CD4-positive, alpha-beta memory T cell (primary cell): ENCODE data around the gene MEIS2. TPM values are rescaled to one million over a fixed set of nuclear protein-coding genes. Genes with fewer than 3 reads are reported as not detected.

Source experiments
- CTCF ChIA-PET: fragments of 350-600 bp; sonication (Branson Sonifier 250); formaldehyde crosslinking; loops from one replicate; lab custom pipeline; 2021; ENCODE audit warnings: inconsistent platforms; ENCODE audit not compliant: partially characterized antibody; lab: Charles Lee
- POLR2A ChIA-PET: fragments of 350-600 bp; sonication (Branson Sonifier 250); formaldehyde crosslinking; loops from one replicate; lab custom pipeline; 2021; ENCODE audit not compliant: partially characterized antibody; lab: Charles Lee
- DNase-seq, 5 donors: peaks; one replicate each; pipeline versions ENCODE4 v3.0.0 to v3.0.0-alpha.2; 2020 to 2022; ENCODE audit warnings: mixed read lengths in 1 of 5
- H3K27ac ChIP-seq: one replicate; pipeline ENCODE4 v1.7.0; 2013; ENCODE audit warnings: low read depth, low read length
- H3K27me3 ChIP-seq: 2 replicates; pipeline ENCODE4 v1.7.0; 2013; ENCODE audit warnings: mild to moderate bottlenecking, low read length, moderate library complexity; ENCODE audit not compliant: insufficient read depth
- H3K36me3 ChIP-seq: 2 replicates; pipeline ENCODE4 v1.7.0; 2013; ENCODE audit warnings: mild to moderate bottlenecking, low read length, moderate library complexity; ENCODE audit not compliant: insufficient read depth
- H3K4me1 ChIP-seq: 2 replicates; pipeline ENCODE4 v1.7.0; 2013; ENCODE audit warnings: mild to moderate bottlenecking, low read length, moderate library complexity; ENCODE audit not compliant: insufficient read depth
- H3K4me3 ChIP-seq, 2 donors: one replicate each; pipeline ENCODE4 v1.7.0; 2013; ENCODE audit warnings: low read length in 2 of 2, mild to moderate bottlenecking in 1 of 2
- H3K9me3 ChIP-seq, 2 donors: one replicate each; pipeline ENCODE4 v1.7.0; 2013; ENCODE audit warnings: low read length in 2 of 2, control low read depth in 1 of 2; ENCODE audit not compliant: control insufficient read depth in 1 of 2
- H3K27ac Mint-ChIP-seq, 7 donors: one replicate each; pipeline ENCODE4 v1.8.0; 2020 to 2021; ENCODE audit warnings: mixed read lengths in 7 of 7, mild to moderate bottlenecking in 6 of 7, inconsistent platforms in 3 of 7, moderate library complexity in 3 of 7
- H3K27me3 Mint-ChIP-seq, 2 donors: one replicate each; pipeline ENCODE4 v1.8.0; 2020 to 2021; ENCODE audit warnings: mixed read lengths in 2 of 2
- H3K36me3 Mint-ChIP-seq, 2 donors: one replicate each; pipeline ENCODE4 v1.8.0; 2020 to 2021; ENCODE audit warnings: mixed read lengths in 2 of 2, inconsistent platforms in 1 of 2, mild to moderate bottlenecking in 1 of 2
- H3K4me1 Mint-ChIP-seq, 4 donors: one replicate each; pipeline ENCODE4 v1.8.0; 2020 to 2021; ENCODE audit warnings: mixed read lengths in 4 of 4, mild to moderate bottlenecking in 1 of 4
- H3K4me3 Mint-ChIP-seq, 8 donors: one replicate each; pipeline ENCODE4 v1.8.0; 2020 to 2021; ENCODE audit warnings: mixed read lengths in 8 of 8, mild to moderate bottlenecking in 7 of 8, moderate library complexity in 6 of 8, inconsistent platforms in 3 of 8
- H3K9me3 Mint-ChIP-seq, 8 donors: one replicate each; pipeline ENCODE4 v1.8.0; 2020 to 2021; ENCODE audit warnings: mixed read lengths in 8 of 8, mild to moderate bottlenecking in 5 of 8, inconsistent platforms in 3 of 8, moderate library complexity in 1 of 8
- intact Hi-C: fragments of 100-400 bp; cut with micrococcal nuclease; formaldehyde crosslinking; loops from one replicate; pipeline ENCODE4 v1.15.1; 2023
- polyA plus RNA-seq, 2 donors: library from polyadenylated mRNA; unstranded; fragments of 300-500 nt; fragmentation: Illumina TruSeq; gene quantifications; one replicate each; pipeline ENCODE4 v1.2.3, GENCODE V29; 2021
- total RNA-seq, 2 experiments: library from RNA; stranded (reverse); gene quantifications; one replicate each; pipeline ENCODE4 v1.2.3, GENCODE V29; 2021

The MEIS2 gene
- total and polyA plus RNA-seq, 4 experiments from 2014 or later = not detected

GRCh38 chr15:36914960-36915808, 185.2 kb downstream of the MEIS2 start:
- CTCF ChIA-PET = interaction anchor here (0.7 kb wide), 1 partner anchor 1177 kb away, joined by 3 read pairs; no protein-coding TSS in a partner anchor
- no peaks in the 10 kb centered on the region for H3K27me3 ChIP-seq

GRCh38 chr15:36914466-36914865, 185.9 kb downstream of the MEIS2 start:
- H3K27ac ChIP-seq = no peak overlapping the region
- H3K27me3 Mint-ChIP-seq = peaks cover 0 to 2% of the 10 kb centered on the region in 2 donors
- no peaks in the 10 kb centered on the region for H3K4me1 ChIP-seq
- no peak overlapping the region for H3K27ac Mint-ChIP-seq
- no peak overlapping the region for H3K4me3 Mint-ChIP-seq
- H3K36me3 Mint-ChIP-seq = no peaks in the 10 kb centered on the region
- H3K4me1 Mint-ChIP-seq = no peaks in the 10 kb centered on the region
- H3K4me3 ChIP-seq = no peak overlapping the region
- no peaks in the 10 kb centered on the region for H3K27me3 ChIP-seq
- H3K9me3 ChIP-seq = no peaks in the 10 kb centered on the region
- no peaks in the 10 kb centered on the region for H3K36me3 ChIP-seq
- CTCF ChIA-PET = no interaction called here
- POLR2A ChIA-PET = no interaction called here
- no peaks in the 10 kb centered on the region for H3K9me3 Mint-ChIP-seq
- no peak for DNase-seq
- intact Hi-C loops = no loop called here

More at GRCh38 chr15:36914960-36915808, 185.2 kb downstream of the MEIS2 start:
- Histone ChIP-seq H3K9me3 (no peaks in the 10 kb centered on the region), H3K27ac (no peak overlapping the region), H3K4me3 (no peak overlapping the region), H3K4me1 (no peaks in the 10 kb centered on the region), H3K36me3 (no peaks in the 10 kb centered on the region)
- Mint-ChIP-seq H3K27me3 (peaks cover 0 to 2% of the 10 kb centered on the region in 2 donors), H3K27ac (no peak overlapping the region), H3K9me3 (no peaks in the 10 kb centered on the region), H3K4me3 (no peak overlapping the region), H3K36me3 (no peaks in the 10 kb centered on the region), H3K4me1 (no peaks in the 10 kb centered on the region)
- DNase-seq = no peak
- POLR2A ChIA-PET = no interaction called here
- intact Hi-C loops = no loop called here

GRCh38 chr15:36912311-36912712, 188.0 kb downstream of the MEIS2 start:
- no peaks in the 10 kb centered on the region for H3K36me3 ChIP-seq
- H3K27me3 Mint-ChIP-seq = peaks cover 0 to 2% of the 10 kb centered on the region in 2 donors
- H3K4me1 ChIP-seq = no peaks in the 10 kb centered on the region
- no peak for DNase-seq
- no peaks in the 10 kb centered on the region for H3K36me3 Mint-ChIP-seq
- H3K9me3 ChIP-seq = no peaks in the 10 kb centered on the region
- H3K27ac ChIP-seq = no peak overlapping the region
- no peaks in the 10 kb centered on the region for H3K27me3 ChIP-seq
- ChIA-PET CTCF (no interaction called here), POLR2A (no interaction called here)
- intact Hi-C loops = no loop called here
- H3K9me3 Mint-ChIP-seq = no peaks in the 10 kb centered on the region
- no peaks in the 10 kb centered on the region for H3K4me1 Mint-ChIP-seq
- H3K4me3 Mint-ChIP-seq = no peak overlapping the region
- H3K27ac Mint-ChIP-seq = no peak overlapping the region
- no peak overlapping the region for H3K4me3 ChIP-seq

- intact Hi-C loops = no loop called here
- H3K36me3 ChIP-seq = no peaks in the 10 kb centered on the region
- no peaks in the 10 kb centered on the region for H3K27me3 ChIP-seq
- no peak overlapping the region for H3K27ac ChIP-seq
- DNase-seq = no peak
- H3K4me3 Mint-ChIP-seq = no peak overlapping the region
- no peaks in the 10 kb centered on the region for H3K4me1 ChIP-seq
- no peaks in the 10 kb centered on the region for H3K9me3 ChIP-seq
- H3K27me3 Mint-ChIP-seq = peaks cover 0 to 2% of the 10 kb centered on the region in 2 donors
- no peak overlapping the region for H3K27ac Mint-ChIP-seq
- no peaks in the 10 kb centered on the region for H3K36me3 Mint-ChIP-seq
- H3K9me3 Mint-ChIP-seq = no peaks in the 10 kb centered on the region
- H3K4me3 ChIP-seq = no peak overlapping the region
- ChIA-PET POLR2A (no interaction called here), CTCF (no interaction called here)
- no peaks in the 10 kb centered on the region for H3K4me1 Mint-ChIP-seq
These were observed 188.9 kb downstream of the MEIS2 start for GRCh38 chr15:36911322-36911944.

- Mint-ChIP-seq H3K27me3 (peaks cover 0 to 2% of the 10 kb centered on the region in 2 donors), H3K4me1 (no peaks in the 10 kb centered on the region), H3K27ac (no peak overlapping the region), H3K9me3 (no peaks in the 10 kb centered on the region), H3K36me3 (no peaks in the 10 kb centered on the region), H3K4me3 (no peak overlapping the region)
- DNase-seq = no peak
- H3K27me3 ChIP-seq = no peaks in the 10 kb centered on the region
- H3K27ac ChIP-seq = no peak overlapping the region
- H3K9me3 ChIP-seq = no peaks in the 10 kb centered on the region
- ChIA-PET CTCF (no interaction called here), POLR2A (no interaction called here)
- no peaks in the 10 kb centered on the region for H3K4me1 ChIP-seq
- no peaks in the 10 kb centered on the region for H3K36me3 ChIP-seq
- H3K4me3 ChIP-seq = no peak overlapping the region
- intact Hi-C loops = loop anchor here (10.0 kb wide), 1 partner anchor 74 kb away; no protein-coding TSS in a partner anchor
These were observed 191.4 kb downstream of the MEIS2 start for GRCh38 chr15:36908991-36909390.

DNA sequence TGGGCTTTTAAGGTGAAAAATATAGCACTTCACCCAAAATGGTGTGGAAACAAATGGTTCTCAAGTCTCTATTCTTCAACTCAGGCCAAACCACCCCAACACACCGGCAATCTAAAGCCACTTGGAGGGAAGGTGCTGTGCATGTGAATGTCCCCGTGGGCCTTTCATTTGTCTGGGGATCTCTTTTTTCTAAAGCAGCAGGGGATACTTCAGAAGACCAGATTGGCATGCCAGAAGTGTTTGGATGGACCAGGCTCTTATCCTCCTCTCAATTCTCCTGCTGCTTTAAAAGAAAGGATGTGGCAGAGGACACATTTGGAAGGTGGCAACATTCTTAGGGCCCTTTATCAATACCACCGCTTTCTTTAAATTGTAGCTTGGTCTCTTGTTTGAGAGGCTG, 193.1 kb downstream of the MEIS2 start:
- intact Hi-C loops = loop anchor here (10.0 kb wide), 1 partner anchor 72 kb away; no protein-coding TSS in a partner anchor
- CTCF ChIA-PET = no interaction called here
- Mint-ChIP-seq H3K4me1 (no peaks in the 10 kb centered on the region), H3K27me3 (peaks cover 2% of the 10 kb centered on the region in 2 donors), H3K9me3 (no peaks in the 10 kb centered on the region), H3K27ac (no peak overlapping the region), H3K36me3 (no peaks in the 10 kb centered on the region), H3K4me3 (no peak overlapping the region)
- no peaks in the 10 kb centered on the region for H3K9me3 ChIP-seq
- no peaks in the 10 kb centered on the region for H3K36me3 ChIP-seq
- no peaks in the 10 kb centered on the region for H3K4me1 ChIP-seq
- H3K27me3 ChIP-seq = no peaks in the 10 kb centered on the region
- H3K4me3 ChIP-seq = no peak overlapping the region
- POLR2A ChIA-PET = no interaction called here
- no peak overlapping the region for H3K27ac ChIP-seq
- DNase-seq = no peak

DNA sequence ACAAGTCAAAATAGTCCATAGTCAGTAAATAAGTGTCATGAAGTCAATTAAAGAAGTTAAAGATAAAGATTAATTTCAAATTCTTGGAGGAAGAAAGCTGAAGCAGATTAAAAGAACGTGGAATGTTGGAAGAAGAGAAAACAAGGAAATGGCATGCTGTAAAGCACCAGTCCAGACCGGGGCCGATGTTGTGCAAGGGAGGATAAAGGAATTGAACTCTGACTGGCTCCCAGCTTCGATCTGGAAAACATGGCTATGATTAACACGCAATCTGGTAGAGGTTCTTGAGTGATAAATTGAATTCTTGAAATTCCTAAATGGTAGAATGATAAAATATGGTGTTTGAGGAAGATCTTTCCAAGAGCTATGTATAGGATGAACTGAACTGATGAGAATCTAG, 194.4 kb downstream of the MEIS2 start:
- H3K27ac Mint-ChIP-seq = no peak overlapping the region
- no peak for DNase-seq
- no peak overlapping the region for H3K4me3 Mint-ChIP-seq
- no peaks in the 10 kb centered on the region for H3K4me1 Mint-ChIP-seq
- peaks cover 0 to 2% of the 10 kb centered on the region in 2 donors for H3K27me3 Mint-ChIP-seq
- H3K4me1 ChIP-seq = no peaks in the 10 kb centered on the region
- no peaks in the 10 kb centered on the region for H3K36me3 ChIP-seq
- H3K4me3 ChIP-seq = no peak overlapping the region
- intact Hi-C loops = loop anchor here (10.0 kb wide), 1 partner anchor 71 kb away; no protein-coding TSS in a partner anchor
- H3K27ac ChIP-seq = no peak overlapping the region
- ChIA-PET CTCF (no interaction called here), POLR2A (no interaction called here)
- no peaks in the 10 kb centered on the region for H3K9me3 ChIP-seq
- H3K9me3 Mint-ChIP-seq = no peaks in the 10 kb centered on the region
- no peaks in the 10 kb centered on the region for H3K27me3 ChIP-seq
- H3K36me3 Mint-ChIP-seq = no peaks in the 10 kb centered on the region
